GM12892 (cell line): Measurements from ENCODE around the gene IRF1.

Experiments used
- POLR2A ChIP-seq: IDR thresholded peaks from 2 replicates; pipeline ENCODE4 v1.6.1; 2011; ENCODE audit warnings: low read depth, low read length, control low read depth
- POLR2AphosphoS5 ChIP-seq: IDR thresholded peaks from 2 replicates; pipeline ENCODE4 v1.6.1; 2011; ENCODE audit warnings: low read depth, low read length, control low read depth

DNA sequence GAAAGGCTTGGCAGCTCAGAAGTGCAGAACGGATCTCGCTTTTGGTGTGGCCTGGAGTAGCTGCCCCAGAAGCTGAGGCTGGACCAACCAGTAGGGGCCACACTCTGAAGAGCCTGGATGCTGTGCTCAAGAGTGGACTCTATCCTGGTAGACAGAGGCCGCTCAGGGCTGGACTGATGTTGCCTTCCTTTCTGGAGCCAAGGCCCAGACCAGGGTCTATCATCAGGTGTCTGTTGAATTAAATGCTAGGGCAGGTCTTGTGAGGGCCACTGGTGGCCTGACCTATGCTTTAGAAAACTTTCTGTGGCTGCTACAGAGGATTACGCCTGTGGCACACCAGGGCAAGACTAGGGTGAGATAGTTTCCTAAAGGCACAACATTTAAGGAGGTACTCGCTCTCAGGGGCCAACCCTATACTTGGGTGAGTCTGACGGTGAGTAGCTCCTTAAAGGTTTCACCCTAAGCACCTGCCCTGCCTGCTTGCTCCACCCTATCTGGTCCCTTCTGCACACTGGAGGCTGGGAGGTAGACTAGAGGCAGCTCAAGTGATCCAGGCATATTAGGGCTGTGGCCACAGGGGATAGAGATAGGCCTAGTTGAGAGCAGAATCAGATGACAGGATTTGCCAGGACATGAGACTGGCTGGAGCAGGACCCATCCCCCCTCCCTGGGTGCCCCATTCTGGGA is 9.8 kb upstream of the IRF1 start:
- no peak for TF ChIP-seq POLR2A
- no peak for TF ChIP-seq POLR2AphosphoS5
